A673 (cell line): ENCODE results near the gene FNTB. TPM values are rescaled to one million over a fixed set of nuclear protein-coding genes. Genes with fewer than 3 reads are reported as not detected.

Experiments
- BruUV-seq: library from RNA; stranded (reverse); fragments of 400-500 nt; replicated peaks from 2 replicates; lab custom pipeline; 2021; lab: Mats Ljungman, UMichigan
- CTCF ChIA-PET: fragments of 300-600 bp; sonication (Branson Sonifier 250); formaldehyde crosslinking; loops from one replicate; lab custom pipeline; 2022; ENCODE audit warnings: antibody characterized with exemption; lab: Charles Lee
- POLR2A ChIA-PET: fragments of 300-600 bp; sonication (Branson Sonifier 250); formaldehyde crosslinking; loops from one replicate; lab custom pipeline; 2022; ENCODE audit warnings: antibody characterized with exemption; ENCODE audit not compliant: low non-redundant PET; lab: Charles Lee
- DNase-seq: peaks from one replicate; pipeline ENCODE4 v3.0.0-alpha.2; 2015; ENCODE audit warnings: low spot score
- H3K27ac ChIP-seq: fragments of 200-600 bp; sonication (generic); 2 replicates; pipeline ENCODE4 v1.5.1; 2016; ENCODE audit warnings: mixed run types, low read depth, mild to moderate bottlenecking, mixed read lengths, antibody characterized with exemption, low read length; ENCODE audit not compliant: poor library complexity, severe bottlenecking
- H3K27me3 ChIP-seq: fragments of 200-600 bp; sonication (generic); replicated peaks from 2 replicates; pipeline ENCODE4 v1.6.1; 2017; ENCODE audit warnings: mixed run types, low read depth, mild to moderate bottlenecking, mixed read lengths, antibody characterized with exemption, low read length; ENCODE audit not compliant: insufficient read depth, poor library complexity
- H3K36me3 ChIP-seq: fragments of 200-600 bp; sonication (generic); 2 replicates; pipeline ENCODE4 v1.6.1; 2016; ENCODE audit warnings: mixed run types, mild to moderate bottlenecking, mixed read lengths, antibody characterized with exemption, low read length; ENCODE audit not compliant: insufficient read depth, poor library complexity, severe bottlenecking
- H3K4me1 ChIP-seq: fragments of 200-600 bp; sonication (generic); 2 replicates; pipeline ENCODE4 v1.6.1; 2017; ENCODE audit warnings: mixed run types, mild to moderate bottlenecking, mixed read lengths, antibody characterized with exemption, low read length; ENCODE audit not compliant: insufficient read depth, poor library complexity, severe bottlenecking
- H3K4me3 ChIP-seq: fragments of 200-600 bp; sonication (generic); 2 replicates; pipeline ENCODE4 v1.5.1; 2016; ENCODE audit warnings: low read depth, mixed run types, mild to moderate bottlenecking, mixed read lengths, low read length; ENCODE audit not compliant: poor library complexity, severe bottlenecking
- H3K9me3 ChIP-seq: fragments of 200-600 bp; sonication (generic); 2 replicates; pipeline ENCODE4 v1.6.1; 2016; ENCODE audit warnings: mixed run types, low read depth, mild to moderate bottlenecking, mixed read lengths, antibody characterized with exemption, low read length; ENCODE audit not compliant: poor library complexity, severe bottlenecking
- EZH2 ChIP-seq: fragments of 200-600 bp; sonication (generic); IDR thresholded peaks from 2 replicates; pipeline ENCODE4 v1.6.1; 2017; ENCODE audit warnings: borderline replicate concordance, low read depth, mild to moderate bottlenecking, mixed read lengths, antibody characterized with exemption, low read length; ENCODE audit not compliant: poor library complexity, severe bottlenecking
- intact Hi-C: fragments of 100-400 bp; cut with micrococcal nuclease; formaldehyde crosslinking; loops from one replicate; pipeline ENCODE4 v1.10.0; 2022; ENCODE audit not compliant: unreplicated experiment
- total RNA-seq: library from RNA; stranded (reverse); gene quantifications from 2 replicates; pipeline ENCODE4 v1.2.3, GENCODE V29; 2021
- TF ChIP-seq, protein P1 (sequence below): fragments of 300-800, 200-600 bp; sonication (generic); conservative IDR thresholded peaks from 2 replicates; pipeline ENCODE4 v1.5.1; 2017; ENCODE audit warnings: low read depth, mild to moderate bottlenecking, antibody characterized with exemption, low read length, moderate library complexity, mixed read lengths

Gene FNTB
- total RNA-seq, 1 experiment from 2014 or later: 24.0 TPM

DNA sequence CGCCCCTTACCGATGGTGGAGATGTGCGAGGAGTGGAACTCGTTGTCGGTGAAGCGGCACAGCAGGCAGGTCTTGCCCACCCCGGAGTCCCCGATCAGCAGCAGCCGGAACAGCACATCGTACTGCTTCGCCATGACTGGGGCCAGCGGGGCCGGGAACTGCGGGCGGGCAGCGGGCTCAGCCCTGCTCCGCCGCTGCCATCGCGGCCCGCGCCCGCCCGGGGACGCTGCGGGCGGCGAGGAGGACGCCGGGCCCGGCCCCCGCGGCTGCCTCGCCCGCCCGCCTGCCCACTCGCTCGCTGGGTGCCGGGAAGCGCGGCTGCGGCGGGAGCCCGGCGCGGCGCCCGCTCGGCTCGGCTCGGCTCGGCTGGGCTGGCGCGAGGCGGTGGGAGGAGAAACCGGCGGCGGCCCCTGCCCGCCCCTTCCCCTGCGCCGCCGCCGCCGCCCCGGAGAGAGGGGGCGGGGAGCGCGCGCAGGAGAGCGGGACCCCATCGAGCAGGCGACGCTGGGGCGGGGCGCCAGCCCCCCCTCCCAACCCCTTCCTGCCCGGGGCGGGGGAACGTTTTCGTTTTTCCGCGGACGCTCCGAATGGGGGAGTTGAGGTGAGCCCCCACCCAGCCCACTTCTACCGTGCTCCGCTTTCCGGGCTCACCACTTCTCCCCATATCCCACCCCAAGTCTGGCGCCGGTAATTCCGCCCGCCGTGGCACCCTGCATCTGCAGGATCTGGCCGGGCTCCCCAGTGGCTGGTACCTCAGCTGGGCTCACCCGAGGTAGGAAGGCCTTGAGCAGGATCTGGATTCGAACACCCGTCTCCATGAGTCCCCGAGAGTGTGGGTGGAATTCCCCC lies 14.5 kb upstream of the FNTB start, which contains the start of gene RAB15:
RAB15 (minus strand) TSS at position 394 of the 849 bp plus-strand sequence; CDS start at position 134, 260 bp downstream.
- no TSS peak for BruUV-seq

DNA sequence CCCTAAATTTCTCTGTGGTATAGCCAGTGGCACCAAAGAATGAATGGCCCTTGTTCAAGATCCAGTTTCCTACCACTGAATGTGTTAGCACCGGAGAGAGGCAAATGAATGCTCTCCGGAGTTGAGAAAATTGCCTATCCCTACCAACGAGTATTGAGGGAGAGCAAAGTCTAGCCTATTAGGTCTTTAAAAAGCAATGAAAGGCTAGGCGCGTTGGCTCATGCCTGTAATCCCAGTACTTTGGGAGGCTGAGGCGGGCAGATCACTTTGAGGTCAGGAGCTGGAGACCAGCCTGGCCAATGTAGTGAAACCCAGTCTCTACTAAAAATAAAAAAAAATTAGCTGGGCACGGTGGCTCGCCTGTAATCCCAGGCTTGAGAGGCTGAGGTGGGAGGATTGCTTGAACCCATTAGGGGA lies 13.7 kb upstream of the FNTB start:
- intact Hi-C loops: no loop called here
- H3K4me1 ChIP-seq: peaks cover 19% of the 10 kb centered on the region
- no TSS peak for BruUV-seq
- DNase-seq: no peak
- CTCF ChIA-PET: no interaction called here
- no peaks in the 10 kb centered on the region for H3K27me3 ChIP-seq
- POLR2A ChIA-PET: no interaction called here
- no peak overlapping the region for H3K27ac ChIP-seq
- peak overlapping the region; percentile 70 for H3K4me3 ChIP-seq
- H3K9me3 ChIP-seq: no peaks in the 10 kb centered on the region
- no peaks in the 10 kb centered on the region for H3K36me3 ChIP-seq
- TF ChIP-seq, protein P1, sequence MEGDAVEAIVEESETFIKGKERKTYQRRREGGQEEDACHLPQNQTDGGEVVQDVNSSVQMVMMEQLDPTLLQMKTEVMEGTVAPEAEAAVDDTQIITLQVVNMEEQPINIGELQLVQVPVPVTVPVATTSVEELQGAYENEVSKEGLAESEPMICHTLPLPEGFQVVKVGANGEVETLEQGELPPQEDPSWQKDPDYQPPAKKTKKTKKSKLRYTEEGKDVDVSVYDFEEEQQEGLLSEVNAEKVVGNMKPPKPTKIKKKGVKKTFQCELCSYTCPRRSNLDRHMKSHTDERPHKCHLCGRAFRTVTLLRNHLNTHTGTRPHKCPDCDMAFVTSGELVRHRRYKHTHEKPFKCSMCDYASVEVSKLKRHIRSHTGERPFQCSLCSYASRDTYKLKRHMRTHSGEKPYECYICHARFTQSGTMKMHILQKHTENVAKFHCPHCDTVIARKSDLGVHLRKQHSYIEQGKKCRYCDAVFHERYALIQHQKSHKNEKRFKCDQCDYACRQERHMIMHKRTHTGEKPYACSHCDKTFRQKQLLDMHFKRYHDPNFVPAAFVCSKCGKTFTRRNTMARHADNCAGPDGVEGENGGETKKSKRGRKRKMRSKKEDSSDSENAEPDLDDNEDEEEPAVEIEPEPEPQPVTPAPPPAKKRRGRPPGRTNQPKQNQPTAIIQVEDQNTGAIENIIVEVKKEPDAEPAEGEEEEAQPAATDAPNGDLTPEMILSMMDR: no peak
- no peak for TF ChIP-seq EZH2

More for the DNA sequence above, 14.5 kb upstream of the FNTB start, which contains the start of gene RAB15:
- H3K27ac ChIP-seq: peak within 1 kb of the TSS; percentile 65
- TF ChIP-seq, protein P1: no peak
- no peak for TF ChIP-seq EZH2
- ChIA-PET POLR2A (no interaction called here), CTCF (interaction anchor here (0.7 to 1.1 kb wide), 2 partner anchors 9 to 19 kb away, joined by 3 to 5 read pairs; no protein-coding TSS in a partner anchor)
- H3K4me3 ChIP-seq: peak within 1 kb of the TSS; percentile 70
- peaks cover 20% of the 10 kb centered on the region for H3K4me1 ChIP-seq
- no peaks in the 10 kb centered on the region for H3K27me3 ChIP-seq
- intact Hi-C loops: no loop called here
- no peaks in the 10 kb centered on the region for H3K9me3 ChIP-seq
- H3K36me3 ChIP-seq: no peaks in the 10 kb centered on the region
- DNase-seq: peak; percentile 49

DNA sequence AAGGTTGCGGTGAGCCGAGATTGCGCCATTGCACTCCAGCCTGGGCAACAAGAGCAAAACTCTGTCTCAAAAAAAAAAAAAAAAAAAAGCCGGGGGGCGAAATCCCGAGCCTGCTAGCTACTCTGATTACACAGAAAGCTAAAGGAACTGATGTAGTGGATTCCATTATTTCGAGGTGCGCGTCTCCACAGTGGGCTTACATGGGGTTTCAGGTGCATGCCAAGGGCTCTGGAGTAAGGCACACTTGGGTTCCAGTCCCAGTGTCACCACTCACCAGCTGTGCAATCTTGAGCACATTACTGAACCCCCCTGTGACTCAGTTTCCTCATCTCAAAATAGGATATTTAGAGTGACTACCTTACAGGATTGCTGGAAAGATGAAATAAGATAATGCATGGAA lies 12.9 kb upstream of the FNTB start:
- H3K27ac ChIP-seq: no peak overlapping the region
- BruUV-seq: no TSS peak
- intact Hi-C loops: no loop called here
- H3K36me3 ChIP-seq: no peaks in the 10 kb centered on the region
- no peak for TF ChIP-seq EZH2
- H3K4me1 ChIP-seq: peaks cover 12% of the 10 kb centered on the region
- CTCF ChIA-PET: no interaction called here
- no peak for DNase-seq
- POLR2A ChIA-PET: interaction anchor here (0.6 kb wide), 1 partner anchor 13 kb away, joined by 5 read pairs; no protein-coding TSS in a partner anchor
- no peak overlapping the region for H3K4me3 ChIP-seq
- no peaks in the 10 kb centered on the region for H3K9me3 ChIP-seq
- no peaks in the 10 kb centered on the region for H3K27me3 ChIP-seq
